Fibroblast of gingiva (primary cell): ENCODE measurements around the gene CALY.

Source experiments
- DNase-seq: peaks from one replicate; pipeline ENCODE4 v3.0.0-alpha.2; 2011; ENCODE audit warnings: low read depth

The CALY gene

DNA sequence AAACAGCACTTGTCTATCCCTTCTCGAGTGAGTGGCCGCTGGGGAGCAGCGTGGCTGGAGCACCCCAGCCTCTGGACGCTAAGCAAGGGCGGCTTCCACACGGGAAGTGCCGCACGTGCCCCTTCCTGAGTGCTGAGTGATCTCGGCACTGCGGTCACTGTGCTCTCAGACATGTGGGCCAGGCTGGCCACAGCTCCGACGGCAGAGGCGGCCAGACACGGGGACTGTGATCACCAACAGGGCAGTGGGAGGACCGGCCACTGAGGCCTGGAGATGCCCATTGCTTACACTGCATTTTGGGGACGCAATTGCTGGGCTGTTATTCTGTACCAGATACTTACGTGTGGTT, 29.4 kb upstream of the CALY start:
- DNase-seq: no peak

DNA sequence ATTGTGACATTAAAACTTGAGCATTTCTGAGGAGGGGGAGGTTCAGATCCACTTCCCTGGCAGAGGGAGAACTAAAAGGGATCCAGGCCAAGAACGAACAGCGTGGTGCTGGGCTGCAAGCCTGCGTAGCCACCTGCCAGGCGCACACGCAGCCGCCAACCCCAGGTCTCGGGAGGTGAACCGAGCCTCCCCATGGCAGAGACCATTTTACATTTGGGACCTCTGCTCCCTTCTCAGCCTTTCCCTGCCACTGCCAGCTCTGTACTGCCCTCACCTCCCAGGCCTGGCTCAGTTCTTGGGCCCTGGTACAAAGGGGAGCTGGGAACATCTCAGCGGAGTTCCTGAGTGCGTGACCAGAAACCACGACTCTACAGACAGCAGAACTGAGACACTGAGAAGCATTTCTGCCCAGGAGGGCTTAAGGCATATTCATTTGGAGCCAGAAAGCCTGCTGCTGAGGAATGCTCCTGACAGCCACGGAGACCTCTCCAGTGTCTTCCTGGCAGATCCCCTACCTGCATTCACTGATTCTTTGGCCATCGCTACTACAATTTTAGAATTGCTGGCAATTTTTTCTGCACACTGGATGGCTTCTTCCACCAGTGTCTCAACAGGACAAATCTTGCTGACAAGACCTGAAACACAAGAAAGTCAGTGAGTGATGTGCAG, 28.9 kb upstream of the CALY start:
- no peak for DNase-seq

- no peak for DNase-seq
Measured at GRCh38 chr10:133364645-133365431, 28.1 kb upstream of the CALY start.

DNA sequence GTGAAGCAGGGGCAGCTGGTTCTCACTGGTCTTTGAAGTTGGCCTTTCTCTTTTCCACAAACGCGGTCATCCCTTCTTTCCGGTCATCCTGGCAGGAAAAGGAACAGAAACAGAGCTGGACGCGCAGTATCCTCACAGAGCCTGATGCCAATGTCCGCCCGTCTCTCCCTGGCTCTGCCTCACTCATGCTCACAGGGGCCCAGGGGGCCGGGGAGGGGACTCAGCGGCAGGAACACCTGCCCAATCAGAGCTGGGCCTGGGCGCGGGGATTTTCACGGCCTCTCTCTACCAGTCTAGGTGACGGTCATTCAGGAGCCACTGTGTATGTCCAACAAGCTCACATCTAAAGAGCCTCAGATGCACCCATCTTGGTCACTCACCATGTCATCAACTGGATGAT, 26.1 kb upstream of the CALY start:
- DNase-seq: no peak

- DNase-seq: no peak
Measured at GRCh38 chr10:133361773-133362441, 25.2 kb upstream of the CALY start.

- no peak for DNase-seq
Measured at GRCh38 chr10:133361227-133361626, 24.5 kb upstream of the CALY start.

GRCh38 chr10:133359972-133360610, 23.4 kb upstream of the CALY start:
- DNase-seq: no peak

DNA sequence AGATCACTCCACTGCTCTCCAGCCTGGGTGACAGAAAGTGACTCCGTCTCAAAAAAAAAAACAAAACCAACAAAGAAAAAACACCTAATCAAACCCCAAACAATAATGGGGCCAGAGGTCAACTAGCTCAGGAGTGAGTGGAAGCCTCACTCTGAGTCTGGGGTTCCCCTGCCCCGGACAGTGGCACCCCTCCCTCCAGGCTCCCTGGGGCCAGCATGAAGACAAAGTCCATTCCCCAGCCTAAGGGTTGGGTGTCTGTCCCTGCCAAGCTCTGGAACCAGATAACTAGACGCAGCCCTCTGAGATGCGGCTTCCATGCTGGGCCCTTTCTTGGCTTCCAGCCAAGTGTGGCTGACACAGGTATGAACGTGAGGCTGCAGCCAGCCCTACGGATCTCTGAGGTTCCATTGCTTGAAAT, 22.9 kb upstream of the CALY start:
- DNase-seq: no peak

GRCh38 chr10:133358925-133359310, 22.2 kb upstream of the CALY start:
- DNase-seq: no peak

- no peak for DNase-seq
Measured at GRCh38 chr10:133358162-133358924, 21.6 kb upstream of the CALY start.

- no peak for DNase-seq
Measured at GRCh38 chr10:133357285-133358161, 20.8 kb upstream of the CALY start, which contains the start of gene FUOM. Gene FUOM, minus strand, starts transcription at chr10:133358019. Its CDS starts 12 bp downstream, at chr10:133358007.

GRCh38 chr10:133356549-133357284, 20.0 kb upstream of the CALY start:
- DNase-seq: no peak

DNA sequence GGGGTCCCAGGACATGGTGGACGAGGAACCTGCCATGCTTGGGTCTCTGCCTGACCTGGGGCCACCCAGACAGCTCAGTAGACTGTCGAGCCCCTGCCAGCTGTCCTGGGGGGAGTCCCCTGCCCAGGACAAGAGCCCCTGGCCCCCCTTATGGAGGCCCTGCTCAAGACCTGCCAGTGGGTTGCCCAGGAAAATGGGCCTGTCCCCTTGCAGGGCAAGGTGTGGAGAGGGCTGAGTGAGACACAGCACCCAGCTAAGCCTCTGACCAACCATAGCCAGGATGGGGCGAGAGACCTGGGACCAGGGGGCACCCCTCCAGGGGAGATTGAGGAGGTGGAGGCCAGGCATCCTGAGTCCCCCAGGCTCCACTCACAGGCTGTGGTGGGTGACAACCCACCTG, 19.3 kb upstream of the CALY start:
- no peak for DNase-seq

- DNase-seq: no peak
Measured at GRCh38 chr10:133355266-133355665, 18.6 kb upstream of the CALY start.

GRCh38 chr10:133354672-133355240, 18.1 kb upstream of the CALY start:
- DNase-seq: no peak

DNA sequence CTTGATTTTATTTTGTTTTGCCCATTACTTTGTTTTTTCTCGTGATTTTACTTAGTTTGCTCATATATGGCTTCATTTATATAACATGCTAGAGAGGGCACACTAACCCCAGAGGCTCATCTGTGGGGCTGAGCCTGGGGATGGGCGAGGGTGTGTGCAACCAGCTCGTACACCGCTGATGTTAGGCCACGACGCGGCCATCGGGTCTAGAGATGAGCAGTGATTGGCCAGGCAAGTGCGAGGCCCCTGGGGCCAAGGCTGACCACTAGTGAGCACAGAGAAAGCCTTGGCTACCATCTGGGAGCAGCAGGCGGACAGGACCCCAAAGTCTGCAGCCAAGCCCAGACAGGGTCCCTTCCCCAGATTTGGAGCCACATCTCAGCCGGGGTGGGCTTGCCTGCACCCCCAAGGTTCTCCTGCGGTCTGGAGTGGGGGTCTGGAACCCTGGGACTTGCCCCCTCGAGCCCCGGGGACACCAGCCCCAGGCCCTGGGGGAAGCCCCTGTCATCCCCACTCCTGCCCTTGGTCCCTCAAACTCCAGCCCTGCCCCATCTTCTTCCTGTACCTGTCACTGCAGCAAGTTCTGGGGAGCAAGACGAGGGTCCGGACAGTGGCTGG, 17.4 kb upstream of the CALY start:
- no peak for DNase-seq

- DNase-seq: no peak
Measured at GRCh38 chr10:133353202-133353959, 16.7 kb upstream of the CALY start.
